Common myeloid progenitor, CD34-positive (primary cell): Measurements from ENCODE around the gene CMPK2.

ENCODE experiments used
- CTCF ChIA-PET: fragments of 350-600 bp; sonication (Branson Sonifier 250); formaldehyde crosslinking; loops from one replicate; lab custom pipeline; 2021; ENCODE audit warnings: antibody characterized with exemption; lab: Charles Lee
- POLR2A ChIA-PET: fragments of 350-600 bp; sonication (Branson Sonifier 250); formaldehyde crosslinking; loops from one replicate; lab custom pipeline; 2021; ENCODE audit warnings: antibody characterized with exemption; lab: Charles Lee
- DNase-seq, 3 donors: peaks; one replicate each; pipeline versions ENCODE4 v3.0.0 to v3.0.0-alpha.2; 2013
- H3K27ac ChIP-seq, 2 experiments: 1 replicate in 1 of 2; 2 replicates in 1 of 2; pipeline ENCODE4 v1.7.0; 2013; ENCODE audit warnings: inconsistent platforms in 2 of 2, low read length in 2 of 2, mild to moderate bottlenecking in 2 of 2, low read depth in 1 of 2, moderate library complexity in 1 of 2; ENCODE audit not compliant: severe bottlenecking in 2 of 2, insufficient read depth in 1 of 2, poor library complexity in 1 of 2
- H3K27me3 ChIP-seq, 5 experiments: replicated peaks in 2 of 5; 1 replicate in 3 of 5; 2 replicates in 2 of 5; pipeline versions ENCODE4 v1.6.1 to v1.7.0; 2013; ENCODE audit warnings: low read length in 4 of 5, mild to moderate bottlenecking in 2 of 5, moderate library complexity in 2 of 5, inconsistent platforms in 1 of 5; ENCODE audit not compliant: insufficient read depth in 5 of 5, control insufficient read depth in 4 of 5
- H3K36me3 ChIP-seq, 4 experiments: 1 replicate in 2 of 4; 2 replicates in 2 of 4; pipeline versions ENCODE4 v1.6.1 to v1.7.0; 2013; ENCODE audit warnings: low read length in 3 of 4, control low read depth in 1 of 4, mild to moderate bottlenecking in 1 of 4; ENCODE audit not compliant: control insufficient read depth in 4 of 4, insufficient read depth in 4 of 4
- H3K4me1 ChIP-seq, 4 experiments: 1 replicate in 3 of 4; 2 replicates in 1 of 4; pipeline versions ENCODE4 v1.6.1 to v1.7.1; 2013; ENCODE audit warnings: low read length in 3 of 4, mild to moderate bottlenecking in 3 of 4, control low read depth in 1 of 4, inconsistent platforms in 1 of 4, moderate library complexity in 1 of 4; ENCODE audit not compliant: control insufficient read depth in 4 of 4, insufficient read depth in 4 of 4; ENCODE audit errors: control extremely low read depth in 1 of 4
- H3K4me3 ChIP-seq, 7 experiments: 1 replicate in 4 of 7; 2 replicates in 3 of 7; pipeline versions ENCODE4 v1.5.1 to v1.7.0; 2013; ENCODE audit warnings: mild to moderate bottlenecking in 7 of 7, low read length in 6 of 7, moderate library complexity in 6 of 7, inconsistent platforms in 2 of 7, low read depth in 2 of 7, control low read depth in 1 of 7; ENCODE audit not compliant: insufficient read depth in 4 of 7, control insufficient read depth in 1 of 7; ENCODE audit errors: extremely low read depth in 1 of 7
- H3K9me3 ChIP-seq, 5 experiments: 1 replicate in 4 of 5; 2 replicates in 1 of 5; pipeline versions ENCODE4 v1.6.1 to v1.7.1; 2013; ENCODE audit warnings: low read length in 4 of 5, mild to moderate bottlenecking in 2 of 5, inconsistent platforms in 1 of 5, low read depth in 1 of 5, moderate library complexity in 1 of 5; ENCODE audit not compliant: control insufficient read depth in 4 of 5, insufficient read depth in 2 of 5; ENCODE audit errors: control extremely low read depth in 1 of 5
- WGBS: methylation state at CpG from one replicate; pipeline ENCODE4 v1.1.5; 2013; ENCODE audit not compliant: insufficient coverage; 5-methylcytosine and 5-hydroxymethylcytosine counted together

Gene CMPK2

DNA sequence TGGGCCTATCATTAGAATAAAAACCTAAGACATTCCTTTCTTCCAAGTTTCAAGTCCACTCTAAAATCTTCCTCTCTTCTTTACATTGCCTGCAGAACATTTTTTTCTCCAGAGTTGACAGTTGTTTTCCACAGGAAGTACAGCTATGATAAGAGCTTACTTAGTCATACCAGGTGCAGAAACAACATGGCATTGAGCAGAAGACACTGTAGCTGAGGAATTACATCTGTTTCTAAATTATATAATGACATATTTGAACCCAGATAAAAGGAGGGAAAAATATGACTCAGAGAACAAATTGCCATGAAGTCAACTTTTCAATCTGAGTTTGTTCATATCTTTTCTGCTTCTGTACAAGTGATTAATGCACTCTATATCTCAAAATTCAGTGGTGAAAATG is 30.2 kb downstream of the CMPK2 start:
- H3K9me3 ChIP-seq, result peaks cover 6 to 52% (median 20%) of the 10 kb centered on the region in 5 experiments
- peaks cover 0 to 2% (median 0%) of the 10 kb centered on the region in 4 experiments for H3K4me1 ChIP-seq
- CTCF ChIA-PET, result interaction anchor here (1.2 to 1.3 kb wide), 2 partner anchors 9 to 12 kb away, joined by 3 read pairs; no protein-coding TSS in a partner anchor
- POLR2A ChIA-PET, result no interaction called here
- no peak overlapping the region for H3K27ac ChIP-seq
- no peaks in the 10 kb centered on the region for H3K36me3 ChIP-seq
- H3K4me3 ChIP-seq, result no peak overlapping the region
- peak in 2 of 3 donors; percentile 24 to 54 for DNase-seq
- H3K27me3 ChIP-seq, result no peaks in the 10 kb centered on the region

- Histone ChIP-seq H3K4me3 (no peak overlapping the region), H3K27me3 (no peaks in the 10 kb centered on the region), H3K9me3 (peaks cover 6 to 41% (median 17%) of the 10 kb centered on the region in 5 experiments), H3K36me3 (no peaks in the 10 kb centered on the region), H3K4me1 (peaks cover 0 to 2% (median 0%) of the 10 kb centered on the region in 4 experiments), H3K27ac (no peak overlapping the region)
- POLR2A ChIA-PET, result no interaction called here
- DNase-seq, result no peak
- CTCF ChIA-PET, result interaction anchor here (0.7 to 1.3 kb wide), 2 partner anchors 13 to 232 kb away, joined by 3 read pairs; no protein-coding TSS in a partner anchor
Observed at GRCh38 chr2:6834163-6834562, 31.5 kb downstream of the CMPK2 start.

GRCh38 chr2:6833300-6833604 is 32.5 kb downstream of the CMPK2 start:
- 100% methylated on average over 1 of the region's 2 CpGs for WGBS
- ChIA-PET CTCF (no interaction called here), POLR2A (no interaction called here)
- H3K36me3 ChIP-seq, result no peaks in the 10 kb centered on the region
- H3K9me3 ChIP-seq, result peaks cover 6 to 35% (median 14%) of the 10 kb centered on the region in 5 experiments
- no peak overlapping the region for H3K27ac ChIP-seq
- no peak overlapping the region for H3K4me3 ChIP-seq
- H3K4me1 ChIP-seq, result peaks cover 0 to 2% (median 0%) of the 10 kb centered on the region in 4 experiments
- H3K27me3 ChIP-seq, result no peaks in the 10 kb centered on the region
- no peak for DNase-seq

GRCh38 chr2:6832596-6833299 is 33.0 kb downstream of the CMPK2 start:
- peaks cover 6 to 32% (median 12%) of the 10 kb centered on the region in 5 experiments for H3K9me3 ChIP-seq
- WGBS, result 100% methylated on average over 1 of the region's 2 CpGs
- H3K27me3 ChIP-seq, result no peaks in the 10 kb centered on the region
- no peak overlapping the region for H3K4me3 ChIP-seq
- DNase-seq, result no peak
- no peak overlapping the region for H3K27ac ChIP-seq
- no peaks in the 10 kb centered on the region for H3K36me3 ChIP-seq
- ChIA-PET CTCF (no interaction called here), POLR2A (no interaction called here)
- H3K4me1 ChIP-seq, result peaks cover 0 to 8% (median 0%) of the 10 kb centered on the region in 4 experiments

DNA sequence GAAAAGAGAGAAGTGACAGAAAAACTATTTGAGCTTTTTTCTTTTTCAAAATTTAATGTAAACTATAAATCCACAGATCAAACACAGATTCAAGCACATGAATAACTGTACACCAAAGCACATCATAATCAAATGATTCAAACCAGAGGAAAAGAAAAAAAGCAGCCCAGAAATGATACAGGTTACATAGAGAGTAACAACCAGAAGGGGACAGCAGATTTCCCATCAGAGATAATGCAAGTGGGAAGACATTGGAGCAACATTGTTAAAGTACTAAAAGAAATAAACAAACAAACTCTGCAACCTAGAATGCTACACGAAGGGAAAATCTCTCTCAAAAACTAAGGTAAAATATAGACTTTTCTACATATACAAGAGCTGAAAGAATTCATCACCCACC is 34.5 kb downstream of the CMPK2 start:
- H3K4me3 ChIP-seq, result no peak overlapping the region
- peak in 2 of 3 donors; percentile 30 to 48 for DNase-seq
- WGBS, result no CpG with 5 or more reads among the region's 1 CpG
- ChIA-PET CTCF (interaction anchor here (1.4 kb wide), 1 partner anchor 57 kb away, joined by 3 read pairs; no protein-coding TSS in a partner anchor), POLR2A (no interaction called here)
- H3K4me1 ChIP-seq, result peaks cover 0 to 11% (median 2%) of the 10 kb centered on the region in 4 experiments
- peaks cover 6 to 32% (median 12%) of the 10 kb centered on the region in 5 experiments for H3K9me3 ChIP-seq
- no peak overlapping the region for H3K27ac ChIP-seq
- H3K36me3 ChIP-seq, result no peaks in the 10 kb centered on the region
- H3K27me3 ChIP-seq, result no peaks in the 10 kb centered on the region

GRCh38 chr2:6828299-6828584 is 37.5 kb downstream of the CMPK2 start:
- Histone ChIP-seq H3K9me3 (peaks cover 0 to 18% (median 8%) of the 10 kb centered on the region in 5 experiments), H3K27ac (no peak overlapping the region), H3K27me3 (no peaks in the 10 kb centered on the region), H3K4me3 (no peak overlapping the region), H3K36me3 (no peaks in the 10 kb centered on the region), H3K4me1 (peaks cover 0 to 9% (median 2%) of the 10 kb centered on the region in 4 experiments)
- ChIA-PET CTCF (no interaction called here), POLR2A (no interaction called here)
- peak; percentile 46 to 73 (median 70) for DNase-seq
- no CpG with 5 or more reads among the region's 2 CpGs for WGBS

- peaks cover 0 to 18% (median 8%) of the 10 kb centered on the region in 5 experiments for H3K9me3 ChIP-seq
- no peaks in the 10 kb centered on the region for H3K27me3 ChIP-seq
- H3K27ac ChIP-seq, result no peak overlapping the region
- CTCF ChIA-PET, result interaction anchor here (0.8 to 1.5 kb wide), 4 partner anchors 18 to 68 kb away, joined by 3 to 4 read pairs (median 3); no protein-coding TSS in a partner anchor
- no peak overlapping the region for H3K4me3 ChIP-seq
- POLR2A ChIA-PET, result no interaction called here
- peaks cover 0 to 9% (median 2%) of the 10 kb centered on the region in 4 experiments for H3K4me1 ChIP-seq
- DNase-seq, result no peak
- H3K36me3 ChIP-seq, result no peaks in the 10 kb centered on the region
- 100% methylated on average over 4 of the region's 5 CpGs for WGBS
Observed at GRCh38 chr2:6827566-6828298, 38.0 kb downstream of the CMPK2 start.
